Measurements from ENCODE around the gene LRRTM4. TPM values are rescaled to one million over a fixed set of nuclear protein-coding genes. Genes with fewer than 3 reads are reported as not detected.

The LRRTM4 gene
- total RNA-seq, 2 experiments from 2014 or later, result not detected

DNA sequence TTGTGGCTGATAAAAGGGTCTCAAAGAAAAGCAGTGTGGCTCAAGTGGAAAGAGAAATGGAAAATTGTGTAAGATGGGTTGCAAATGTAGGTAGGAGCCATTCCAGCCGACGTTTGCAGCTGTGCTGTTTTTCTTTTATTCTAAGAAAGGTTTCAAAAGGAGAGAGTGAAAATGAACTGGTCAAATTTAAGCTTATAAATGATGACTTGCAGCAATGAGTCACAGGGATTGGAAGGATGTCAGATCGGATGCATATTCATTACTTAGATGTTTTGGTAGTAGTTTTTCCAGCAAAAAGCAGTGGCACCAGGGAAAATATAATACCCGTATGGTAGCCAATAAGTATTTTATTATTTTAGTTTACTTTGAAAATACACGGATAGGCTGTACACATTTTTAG lies 79.1 kb downstream of the LRRTM4 start:
- no peaks in the 10 kb centered on the region for H3K36me3 ChIP-seq (ENCODE audit: insufficient read depth, low read length)
- no peaks in the 10 kb centered on the region for H4K20me1 ChIP-seq (ENCODE audit: insufficient read depth, low read length)
- ChIA-PET POLR2A (interaction anchor here (0.5 kb wide), 1 partner anchor 91 kb away, joined by 3 read pairs; no protein-coding TSS in a partner anchor), CTCF (ENCODE audit: unreplicated experiment) (no interaction called here)
- H3K79me2 ChIP-seq (ENCODE audit: insufficient read depth, low read depth, low read length), result no peaks in the 10 kb centered on the region
- intact Hi-C loops (cut with micrococcal nuclease; ENCODE audit: unreplicated experiment), result no loop called here
- no peaks in the 10 kb centered on the region for H3K9me3 ChIP-seq (ENCODE audit: low read length)
- no peaks in the 10 kb centered on the region for H3K9me2 ChIP-seq (ENCODE audit: insufficient read depth, low read length)
- TF ChIP-seq, protein P1, sequence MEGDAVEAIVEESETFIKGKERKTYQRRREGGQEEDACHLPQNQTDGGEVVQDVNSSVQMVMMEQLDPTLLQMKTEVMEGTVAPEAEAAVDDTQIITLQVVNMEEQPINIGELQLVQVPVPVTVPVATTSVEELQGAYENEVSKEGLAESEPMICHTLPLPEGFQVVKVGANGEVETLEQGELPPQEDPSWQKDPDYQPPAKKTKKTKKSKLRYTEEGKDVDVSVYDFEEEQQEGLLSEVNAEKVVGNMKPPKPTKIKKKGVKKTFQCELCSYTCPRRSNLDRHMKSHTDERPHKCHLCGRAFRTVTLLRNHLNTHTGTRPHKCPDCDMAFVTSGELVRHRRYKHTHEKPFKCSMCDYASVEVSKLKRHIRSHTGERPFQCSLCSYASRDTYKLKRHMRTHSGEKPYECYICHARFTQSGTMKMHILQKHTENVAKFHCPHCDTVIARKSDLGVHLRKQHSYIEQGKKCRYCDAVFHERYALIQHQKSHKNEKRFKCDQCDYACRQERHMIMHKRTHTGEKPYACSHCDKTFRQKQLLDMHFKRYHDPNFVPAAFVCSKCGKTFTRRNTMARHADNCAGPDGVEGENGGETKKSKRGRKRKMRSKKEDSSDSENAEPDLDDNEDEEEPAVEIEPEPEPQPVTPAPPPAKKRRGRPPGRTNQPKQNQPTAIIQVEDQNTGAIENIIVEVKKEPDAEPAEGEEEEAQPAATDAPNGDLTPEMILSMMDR (conservative IDR thresholded peaks at IDR 0.05; ENCODE audit: low read length), result no peak
- no peak for TF ChIP-seq EZH2phosphoT487 (IDR thresholded peaks at IDR 0.05; ENCODE audit: borderline replicate concordance, low read depth, low read length)
- no peak overlapping the region for H3K4me3 ChIP-seq (ENCODE audit: low read depth, low read length, poor library complexity, severe bottlenecking)
- no peak for DNase-seq (ENCODE audit: low spot score)
- no peak overlapping the region for H3K4me2 ChIP-seq (ENCODE audit: low read length)
- H2AFZ ChIP-seq (ENCODE audit: low read length), result no peak overlapping the region
- no TSS peak for BruUV-seq (replicated peaks)
- no peak overlapping the region for H3K27ac ChIP-seq (ENCODE audit: low read depth, low read length, poor library complexity, severe bottlenecking)
- H3K4me1 ChIP-seq (ENCODE audit: insufficient read depth, low read length, poor library complexity, severe bottlenecking), result no peaks in the 10 kb centered on the region

DNA sequence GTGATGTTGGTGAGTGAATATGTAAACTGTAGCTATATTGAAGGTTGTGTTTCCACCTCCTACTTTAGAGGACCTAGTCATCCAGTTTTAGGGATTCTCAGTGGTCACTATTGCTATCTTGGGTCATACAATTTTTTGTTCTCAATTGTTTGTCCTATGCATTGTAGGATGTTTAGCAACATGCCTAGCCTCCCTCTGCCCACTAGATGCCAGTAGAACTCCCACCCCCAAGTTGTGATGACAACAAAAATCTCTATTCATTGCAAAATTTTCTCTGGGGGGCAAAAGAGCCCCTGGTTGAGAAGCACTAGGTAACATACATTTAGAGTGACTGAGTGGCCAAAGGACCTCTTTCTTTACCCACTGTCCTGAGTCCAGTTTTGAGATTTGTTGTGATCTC lies 87.3 kb downstream of the LRRTM4 start:
- no peak overlapping the region for H2AFZ ChIP-seq (ENCODE audit: low read length)
- H3K9me2 ChIP-seq (ENCODE audit: insufficient read depth, low read length), result no peaks in the 10 kb centered on the region
- H3K27ac ChIP-seq (ENCODE audit: low read depth, low read length, poor library complexity, severe bottlenecking), result no peak overlapping the region
- H3K4me2 ChIP-seq (ENCODE audit: low read length), result no peak overlapping the region
- intact Hi-C loops (cut with micrococcal nuclease; ENCODE audit: unreplicated experiment), result no loop called here
- H4K20me1 ChIP-seq (ENCODE audit: insufficient read depth, low read length), result no peaks in the 10 kb centered on the region
- CTCF ChIA-PET (ENCODE audit: unreplicated experiment), result no interaction called here
- H3K4me3 ChIP-seq (ENCODE audit: low read depth, low read length, poor library complexity, severe bottlenecking), result no peak overlapping the region
- DNase-seq (ENCODE audit: low spot score), result no peak
- POLR2A ChIA-PET, result interaction anchor here (0.9 to 1.6 kb wide), 2 partner anchors 15 to 42 kb away, joined by 3 read pairs; no protein-coding TSS in a partner anchor
- no peak for TF ChIP-seq EZH2phosphoT487 (IDR thresholded peaks at IDR 0.05; ENCODE audit: borderline replicate concordance, low read depth, low read length)
- TF ChIP-seq, protein P1 (conservative IDR thresholded peaks at IDR 0.05; ENCODE audit: low read length), result peak; percentile 48
- H3K9me3 ChIP-seq (ENCODE audit: low read length), result no peaks in the 10 kb centered on the region
- H3K36me3 ChIP-seq (ENCODE audit: insufficient read depth, low read length), result no peaks in the 10 kb centered on the region
- no peaks in the 10 kb centered on the region for H3K4me1 ChIP-seq (ENCODE audit: insufficient read depth, low read length, poor library complexity, severe bottlenecking)
- BruUV-seq (replicated peaks), result no TSS peak
- no peaks in the 10 kb centered on the region for H3K79me2 ChIP-seq (ENCODE audit: insufficient read depth, low read depth, low read length)

DNA sequence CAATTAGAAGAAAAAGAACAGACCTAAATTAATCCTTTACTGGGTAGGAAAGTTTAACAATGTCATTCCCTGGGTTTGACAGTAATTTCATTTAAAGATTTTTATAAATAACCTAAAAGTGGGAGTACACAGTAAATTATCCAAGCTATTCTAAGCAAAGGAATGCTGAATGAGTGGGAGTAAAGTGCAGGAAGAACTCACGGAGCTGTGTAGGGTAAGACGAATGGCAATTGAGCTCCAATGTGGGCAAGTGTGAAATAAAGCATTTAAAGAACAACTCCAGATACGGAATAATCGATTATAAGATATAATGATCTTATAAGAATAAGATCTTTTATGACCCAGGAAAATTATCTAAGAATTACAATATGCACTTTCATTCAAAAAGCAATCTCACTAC lies 93.2 kb downstream of the LRRTM4 start:
- no TSS peak for BruUV-seq (replicated peaks)
- Histone ChIP-seq H3K4me2 (ENCODE audit: low read length) (no peak overlapping the region), H3K27ac (ENCODE audit: low read depth, low read length, poor library complexity, severe bottlenecking) (no peak overlapping the region), H2AFZ (ENCODE audit: low read length) (no peak overlapping the region), H3K9me3 (ENCODE audit: low read length) (no peaks in the 10 kb centered on the region), H3K4me1 (ENCODE audit: insufficient read depth, low read length, poor library complexity, severe bottlenecking) (no peaks in the 10 kb centered on the region), H4K20me1 (ENCODE audit: insufficient read depth, low read length) (no peaks in the 10 kb centered on the region), H3K4me3 (ENCODE audit: low read depth, low read length, poor library complexity, severe bottlenecking) (no peak overlapping the region), H3K36me3 (ENCODE audit: insufficient read depth, low read length) (no peaks in the 10 kb centered on the region), H3K79me2 (ENCODE audit: insufficient read depth, low read depth, low read length) (no peaks in the 10 kb centered on the region), H3K9me2 (ENCODE audit: insufficient read depth, low read length) (no peaks in the 10 kb centered on the region)
- DNase-seq (ENCODE audit: low spot score), result no peak
- ChIA-PET POLR2A (no interaction called here), CTCF (ENCODE audit: unreplicated experiment) (no interaction called here)
- TF ChIP-seq, protein P1 (conservative IDR thresholded peaks at IDR 0.05; ENCODE audit: low read length), result no peak
- no peak for TF ChIP-seq EZH2phosphoT487 (IDR thresholded peaks at IDR 0.05; ENCODE audit: borderline replicate concordance, low read depth, low read length)
- intact Hi-C loops (cut with micrococcal nuclease; ENCODE audit: unreplicated experiment), result no loop called here
